Esophagus squamous epithelium (tissue), 5 donors: ENCODE results near the gene STON2. TPM values are rescaled to one million over a fixed set of nuclear protein-coding genes. Genes with fewer than 3 reads are reported as not detected.

ENCODE experiments used
- DNase-seq: peaks from one replicate; lab custom pipeline; 2025; lab: John Stamatoyannopoulos, UW
- H3K27ac ChIP-seq, 4 donors: fragments of 200-600 bp; sonication (generic); one replicate each; pipeline ENCODE4 v1.5.1; 2016 to 2019; ENCODE audit warnings: mild to moderate bottlenecking in 1 of 4
- H3K27me3 ChIP-seq, 4 donors: fragments of 200-600 bp; sonication (generic); 1 replicate in 3 of 4; 2 replicates in 1 of 4; pipeline versions ENCODE4 v1.5.1 to v1.6.0; 2017 to 2021; ENCODE audit warnings: antibody characterized with exemption in 1 of 4
- H3K36me3 ChIP-seq, 3 donors: fragments of 200-600 bp; sonication (generic); one replicate each; pipeline ENCODE4 v1.5.1; 2016 to 2019
- H3K4me1 ChIP-seq, 3 donors: fragments of 200-600 bp; sonication (generic); one replicate each; pipeline ENCODE4 v1.5.1; 2017 to 2019
- H3K4me3 ChIP-seq, 4 donors: fragments of 200-600 bp; sonication (generic); 1 replicate in 3 of 4; 2 replicates in 1 of 4; pipeline ENCODE4 v1.5.1; 2016 to 2019; ENCODE audit warnings: mild to moderate bottlenecking in 2 of 4, moderate library complexity in 1 of 4
- H3K9me3 ChIP-seq, 3 donors: fragments of 200-600 bp; sonication (generic); one replicate each; pipeline ENCODE4 v1.5.1; 2016 to 2019
- POLR2A ChIP-seq, 4 donors: fragments of 450-650 bp; IDR thresholded peaks; one replicate each; pipeline ENCODE4 v1.6.1; 2017; ENCODE audit warnings: antibody characterized with exemption in 4 of 4, mild to moderate bottlenecking in 4 of 4, moderate library complexity in 3 of 4
- WGBS, 2 donors: methylation state at CpG; one replicate each; pipeline ENCODE4 v1.1.5; 2018; 5-methylcytosine and 5-hydroxymethylcytosine counted together
- intact Hi-C: fragments of 100-400 bp; cut with DNase I; formaldehyde crosslinking; loops from one replicate; pipeline ENCODE4 v1.15.0; 2022
- total RNA-seq, 4 donors: library from RNA; depleted of rRNA; stranded (reverse); fragments of >200 nt; gene quantifications; one replicate each; pipeline ENCODE4 v1.1.0, GENCODE V29; 2016
- TF ChIP-seq, protein P1 (sequence below), 6 experiments: fragments of 450-650 bp in 4 of 6; fragments of 200-600 bp in 2 of 6; sonication (generic) in 2 of 6; IDR thresholded peaks; one replicate each; pipeline ENCODE4 v1.5.1; 2016 to 2019; ENCODE audit warnings: antibody characterized with exemption in 6 of 6, mild to moderate bottlenecking in 4 of 6, moderate library complexity in 4 of 6
- donor health status: DM: yes; HTN: yes; CAD: no.

Gene STON2
- total RNA-seq, 4 donors from 2014 or later, result 58.7 to 71.6 (median 67.1) TPM

DNA sequence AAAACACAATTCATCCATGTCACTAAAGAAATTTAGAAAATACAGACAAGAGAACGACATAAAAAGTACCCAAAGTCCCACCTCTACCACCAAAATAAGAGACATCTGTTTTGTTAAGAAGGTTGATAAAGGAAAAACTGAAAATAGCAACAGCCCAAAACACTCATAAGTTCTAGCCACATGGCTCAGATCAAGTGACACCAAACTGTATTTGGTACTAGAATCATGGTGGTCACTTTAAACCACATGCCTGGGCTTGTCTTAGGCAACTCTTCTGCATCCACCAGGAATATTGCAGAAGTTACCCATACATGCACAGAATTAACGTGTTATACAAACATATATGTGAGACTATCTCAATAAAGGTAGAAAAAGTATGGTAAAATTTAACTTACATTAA is 101.2 kb downstream of the STON2 start:
- TF ChIP-seq, protein P1, sequence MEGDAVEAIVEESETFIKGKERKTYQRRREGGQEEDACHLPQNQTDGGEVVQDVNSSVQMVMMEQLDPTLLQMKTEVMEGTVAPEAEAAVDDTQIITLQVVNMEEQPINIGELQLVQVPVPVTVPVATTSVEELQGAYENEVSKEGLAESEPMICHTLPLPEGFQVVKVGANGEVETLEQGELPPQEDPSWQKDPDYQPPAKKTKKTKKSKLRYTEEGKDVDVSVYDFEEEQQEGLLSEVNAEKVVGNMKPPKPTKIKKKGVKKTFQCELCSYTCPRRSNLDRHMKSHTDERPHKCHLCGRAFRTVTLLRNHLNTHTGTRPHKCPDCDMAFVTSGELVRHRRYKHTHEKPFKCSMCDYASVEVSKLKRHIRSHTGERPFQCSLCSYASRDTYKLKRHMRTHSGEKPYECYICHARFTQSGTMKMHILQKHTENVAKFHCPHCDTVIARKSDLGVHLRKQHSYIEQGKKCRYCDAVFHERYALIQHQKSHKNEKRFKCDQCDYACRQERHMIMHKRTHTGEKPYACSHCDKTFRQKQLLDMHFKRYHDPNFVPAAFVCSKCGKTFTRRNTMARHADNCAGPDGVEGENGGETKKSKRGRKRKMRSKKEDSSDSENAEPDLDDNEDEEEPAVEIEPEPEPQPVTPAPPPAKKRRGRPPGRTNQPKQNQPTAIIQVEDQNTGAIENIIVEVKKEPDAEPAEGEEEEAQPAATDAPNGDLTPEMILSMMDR (IDR thresholded peaks at IDR 0.05), result no peak
- no peak for TF ChIP-seq POLR2A (IDR thresholded peaks at IDR 0.05)
- intact Hi-C loops, result no loop called here
- H3K4me3 ChIP-seq, result no peak overlapping the region
- no peak for DNase-seq
- no peaks in the 10 kb centered on the region for H3K36me3 ChIP-seq
- no peak overlapping the region for H3K27ac ChIP-seq
- peaks cover 7 to 29% (median 10%) of the 10 kb centered on the region in 3 donors for H3K4me1 ChIP-seq
- no peaks in the 10 kb centered on the region for H3K27me3 ChIP-seq
- H3K9me3 ChIP-seq, result no peaks in the 10 kb centered on the region
- WGBS, 2 donors, result 83 to 98% methylated on average over 2 of the region's 2 CpGs

DNA sequence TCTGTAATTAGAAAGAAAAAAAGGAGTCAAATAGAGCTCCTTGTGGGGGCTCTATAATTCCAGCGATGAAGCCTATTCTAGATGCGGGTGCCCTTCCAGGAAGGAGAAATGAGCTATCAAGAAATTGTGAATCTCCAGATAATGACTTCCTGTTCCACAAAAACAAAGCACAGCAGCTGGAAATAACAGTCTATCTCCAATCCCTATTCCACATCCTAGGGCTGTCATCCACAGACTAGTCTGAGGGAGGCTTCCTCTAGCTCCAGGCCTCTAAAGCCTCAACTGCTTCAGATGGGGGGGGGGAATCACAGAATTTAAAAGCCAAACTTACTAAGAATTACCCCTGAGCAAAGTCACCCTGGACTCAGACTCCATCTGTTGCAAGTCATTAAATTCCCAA is 102.0 kb downstream of the STON2 start:
- WGBS, 2 donors, result 72 to 90% methylated on average over 2 of the region's 2 CpGs
- TF ChIP-seq POLR2A (IDR thresholded peaks at IDR 0.05), result no peak
- TF ChIP-seq, protein P1 (IDR thresholded peaks at IDR 0.05), result no peak
- Histone ChIP-seq H3K27ac (no peak overlapping the region), H3K27me3 (no peaks in the 10 kb centered on the region), H3K4me3 (no peak overlapping the region), H3K9me3 (no peaks in the 10 kb centered on the region), H3K4me1 (peaks cover 7 to 21% (median 10%) of the 10 kb centered on the region in 3 donors), H3K36me3 (peaks cover 0 to 7% (median 0%) of the 10 kb centered on the region in 3 donors)
- no peak for DNase-seq
- intact Hi-C loops, result no loop called here

DNA sequence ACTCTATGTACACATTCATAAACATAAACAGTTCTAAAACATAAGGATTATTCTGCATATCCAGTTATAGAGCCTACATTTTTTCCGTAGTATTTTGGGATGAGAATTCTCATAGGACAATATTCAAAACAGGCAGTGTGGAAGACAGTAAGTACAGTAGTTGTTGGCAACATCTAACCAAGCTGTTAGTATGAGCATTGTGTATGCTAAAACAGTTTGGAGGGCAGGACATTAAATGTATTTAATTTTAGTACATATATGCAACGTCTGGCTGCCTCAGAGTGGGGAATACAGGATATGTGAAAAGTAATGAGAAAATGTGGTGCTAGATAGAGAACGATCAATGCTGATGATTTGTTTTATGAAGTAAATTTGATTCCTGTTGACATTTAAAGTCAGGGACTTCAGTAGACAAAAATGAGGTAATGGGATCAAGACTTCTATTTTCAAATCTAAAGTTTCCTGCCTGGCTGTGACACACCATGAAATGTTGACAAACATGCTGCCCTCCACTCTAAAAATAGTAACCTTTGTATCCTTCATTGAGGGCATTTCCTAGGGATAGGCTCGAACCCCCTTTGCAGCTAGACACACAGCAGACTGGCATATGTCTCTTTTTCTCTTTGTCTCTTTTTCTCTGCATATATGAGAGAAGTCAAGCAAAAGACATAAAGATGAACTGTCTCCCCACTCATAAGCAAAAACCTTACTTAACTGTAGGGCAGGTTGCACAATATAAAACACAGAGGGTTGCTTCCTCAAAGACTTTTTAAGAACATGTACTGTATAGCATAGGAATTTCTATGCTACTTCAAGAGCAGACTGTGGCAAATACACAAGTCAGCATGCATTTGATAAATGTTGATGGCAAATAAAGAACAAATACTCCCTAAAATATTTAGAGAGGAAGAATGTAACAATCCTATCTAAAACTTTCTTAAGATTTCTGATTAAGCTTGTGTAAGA is 103.9 kb downstream of the STON2 start:
- Histone ChIP-seq H3K27ac (no peak overlapping the region), H3K4me3 (no peak overlapping the region), H3K9me3 (no peaks in the 10 kb centered on the region), H3K27me3 (no peaks in the 10 kb centered on the region), H3K36me3 (peaks cover 0 to 9% (median 0%) of the 10 kb centered on the region in 3 donors), H3K4me1 (peaks cover 0 to 2% (median 0%) of the 10 kb centered on the region in 3 donors)
- TF ChIP-seq, protein P1 (IDR thresholded peaks at IDR 0.05), result no peak
- no peak for TF ChIP-seq POLR2A (IDR thresholded peaks at IDR 0.05)
- DNase-seq, result no peak
- intact Hi-C loops, result no loop called here
- WGBS, 2 donors, result 68 to 81% methylated on average over 4 of the region's 4 CpGs

DNA sequence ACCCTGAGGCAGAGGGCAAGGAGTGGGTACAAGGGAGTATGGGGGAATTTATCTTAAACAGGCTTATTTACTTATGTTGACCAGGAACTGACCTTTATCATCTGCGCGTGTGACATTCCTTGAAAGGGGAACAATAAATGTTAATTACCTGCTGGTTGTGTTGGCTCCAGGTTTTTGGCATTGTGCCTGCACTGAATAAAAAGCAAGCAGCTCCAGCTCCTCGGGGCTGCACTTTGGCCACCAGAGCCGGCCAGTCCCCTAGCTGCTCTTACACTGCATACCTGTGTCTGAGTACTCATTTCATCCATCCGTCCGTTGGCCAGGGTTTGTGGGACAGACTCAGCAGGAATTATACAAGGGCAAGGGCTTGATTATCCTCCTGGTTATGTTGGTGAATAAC is 110.6 kb downstream of the STON2 start:
- no peak for TF ChIP-seq POLR2A (IDR thresholded peaks at IDR 0.05)
- WGBS, 2 donors, result 84 to 87% methylated on average over 4 to 5 of the region's 6 CpGs
- no peaks in the 10 kb centered on the region for H3K9me3 ChIP-seq
- intact Hi-C loops, result no loop called here
- H3K4me1 ChIP-seq, result peaks cover 0 to 9% (median 0%) of the 10 kb centered on the region in 3 donors
- peaks cover 0 to 16% (median 0%) of the 10 kb centered on the region in 3 donors for H3K36me3 ChIP-seq
- no peak overlapping the region for H3K27ac ChIP-seq
- no peak overlapping the region for H3K4me3 ChIP-seq
- H3K27me3 ChIP-seq, result no peaks in the 10 kb centered on the region
- no peak for DNase-seq

DNA sequence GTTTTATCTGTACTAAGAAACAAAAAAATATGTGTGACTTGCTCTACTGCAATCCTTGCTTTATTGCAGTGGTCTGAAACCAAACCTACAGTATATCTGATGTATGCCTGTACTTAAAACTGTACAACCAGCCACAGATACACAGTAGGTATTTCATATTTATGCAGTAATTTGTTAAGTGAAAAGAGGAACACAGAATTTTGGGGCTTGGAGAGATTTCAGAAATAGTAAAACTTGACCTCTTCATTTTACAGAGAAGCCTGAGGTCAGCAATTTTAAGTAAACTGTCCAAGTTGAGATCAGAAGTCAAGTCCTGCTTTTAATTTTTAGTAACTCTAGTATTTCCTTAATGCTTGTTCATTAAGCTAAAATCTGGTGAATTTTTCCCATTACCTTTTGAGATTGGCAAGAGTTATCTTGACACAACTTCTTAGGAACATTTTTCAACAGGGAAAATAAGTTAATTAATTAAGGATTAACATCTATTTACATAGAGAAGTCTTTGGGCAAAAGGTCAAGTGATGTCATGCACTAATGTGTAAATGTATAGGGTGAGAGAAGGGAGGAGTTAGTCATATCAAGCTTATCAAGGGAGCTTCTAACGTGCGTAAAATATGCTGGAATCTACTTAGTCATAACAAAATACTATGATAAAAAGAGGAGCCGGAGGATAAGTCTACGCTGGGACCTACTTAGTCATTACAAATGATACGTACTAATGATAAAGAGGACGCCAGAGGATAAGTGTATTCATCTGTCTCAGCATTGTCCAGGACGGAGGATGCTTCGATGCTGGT is 113.4 kb downstream of the STON2 start:
- peaks cover 0 to 7% (median 0%) of the 10 kb centered on the region in 3 donors for H3K36me3 ChIP-seq
- WGBS, 2 donors, result 56 to 69% methylated on average over 8 of the region's 8 CpGs
- no peak for DNase-seq
- no peak overlapping the region for H3K4me3 ChIP-seq
- peaks cover 0 to 9% (median 0%) of the 10 kb centered on the region in 3 donors for H3K4me1 ChIP-seq
- intact Hi-C loops, result no loop called here
- TF ChIP-seq, protein P1 (IDR thresholded peaks at IDR 0.05), result no peak
- TF ChIP-seq POLR2A (IDR thresholded peaks at IDR 0.05), result no peak
- no peaks in the 10 kb centered on the region for H3K27me3 ChIP-seq
- no peaks in the 10 kb centered on the region for H3K9me3 ChIP-seq
- H3K27ac ChIP-seq, result no peak overlapping the region
